Right kidney (tissue), 1 donor: ENCODE data around the gene HYAL1.
A peak's percentile ranks its signal among the peaks of the same experiment; 100 is the strongest.
"Not testable (repeated sequence)": the region's sequence is repeated elsewhere in the genome, so short reads cannot be mapped to it uniquely, and the experiment has no call there.

Experiments
- DNase-seq: peaks from one replicate; pipeline ENCODE4 v3.0.0-alpha.2; 2016

The HYAL1 gene

GRCh38 chr3:50294492-50295403 is 8.6 kb downstream of the HYAL1 start:
- no peak for DNase-seq

GRCh38 chr3:50294089-50294488 is 9.3 kb downstream of the HYAL1 start:
- no peak for DNase-seq

- no peak for DNase-seq
Measured at GRCh38 chr3:50293079-50293801, 10.1 kb downstream of the HYAL1 start.

GRCh38 chr3:50292159-50293078 is 11.0 kb downstream of the HYAL1 start, which contains the start of gene IFRD2:
IFRD2 (minus strand) TSS chr3:50292429; CDS start chr3:50292274, 155 bp downstream.
- DNase-seq: peak; percentile 74

- DNase-seq: no peak
Measured at GRCh38 chr3:50290161-50290641, 13.2 kb downstream of the HYAL1 start.

- DNase-seq: no peak
Measured at GRCh38 chr3:50289130-50289529, 14.2 kb downstream of the HYAL1 start.

- DNase-seq: no peak
Measured at GRCh38 chr3:50288387-50289007, 14.9 kb downstream of the HYAL1 start.

- no peak for DNase-seq
Measured at GRCh38 chr3:50287262-50287661, 16.1 kb downstream of the HYAL1 start.

- no peak for DNase-seq
Measured at GRCh38 chr3:50286322-50287227, 16.8 kb downstream of the HYAL1 start.

GRCh38 chr3:50284121-50284520 is 19.3 kb downstream of the HYAL1 start:
- not testable (repeated sequence) for DNase-seq

- no peak for DNase-seq
Measured at GRCh38 chr3:50279255-50280016, 23.9 kb downstream of the HYAL1 start.

GRCh38 chr3:50278880-50279224 is 24.5 kb downstream of the HYAL1 start, which contains the start of gene LSMEM2:
LSMEM2 (plus strand) TSS chr3:50279087; CDS start chr3:50279114, 27 bp downstream.
- no peak for DNase-seq

- DNase-seq: no peak
Measured at GRCh38 chr3:50278123-50278879, 25.1 kb downstream of the HYAL1 start.

- DNase-seq: no peak
Measured at GRCh38 chr3:50276762-50277101, 26.6 kb downstream of the HYAL1 start.

- DNase-seq: no peak
Measured at GRCh38 chr3:50275996-50276761, 27.2 kb downstream of the HYAL1 start.

- DNase-seq: no peak
Measured at GRCh38 chr3:50275141-50275995, 28.0 kb downstream of the HYAL1 start.
